Measurements from ENCODE around the gene NPM1. TPM values are rescaled to one million over a fixed set of nuclear protein-coding genes. Genes with fewer than 3 reads are reported as not detected.

Gene NPM1
- total RNA-seq, 1 donor from 2014 or later, result 1,016 TPM

- H3K4me3 Mint-ChIP-seq (ENCODE audit: unreplicated experiment), result no peak overlapping the region
- no peaks in the 10 kb centered on the region for H3K36me3 Mint-ChIP-seq (ENCODE audit: low read depth, unreplicated experiment)
- no peak for DNase-seq (ENCODE audit: low spot score)
- TF ChIP-seq CTCF (IDR thresholded peaks at IDR 0.05; ENCODE audit: unreplicated experiment), result no peak
- H3K4me1 Mint-ChIP-seq (ENCODE audit: unreplicated experiment), result no peaks in the 10 kb centered on the region
- no peak overlapping the region for H3K27ac Mint-ChIP-seq (ENCODE audit: unreplicated experiment)
- no peaks in the 10 kb centered on the region for H3K9me3 Mint-ChIP-seq (ENCODE audit: unreplicated experiment)
- H3K27me3 Mint-ChIP-seq (ENCODE audit: unreplicated experiment), result no peaks in the 10 kb centered on the region
Measured at GRCh38 chr5:171457208-171457981, 69.7 kb downstream of the NPM1 start.

GRCh38 chr5:171459839-171460238 lies 72.2 kb downstream of the NPM1 start:
- no peak for TF ChIP-seq CTCF (IDR thresholded peaks at IDR 0.05; ENCODE audit: unreplicated experiment)
- Mint-ChIP-seq H3K27ac (ENCODE audit: unreplicated experiment) (no peak overlapping the region), H3K9me3 (ENCODE audit: unreplicated experiment) (no peaks in the 10 kb centered on the region), H3K4me3 (ENCODE audit: unreplicated experiment) (no peak overlapping the region), H3K4me1 (ENCODE audit: unreplicated experiment) (no peaks in the 10 kb centered on the region), H3K27me3 (ENCODE audit: unreplicated experiment) (peaks cover 2% of the 10 kb centered on the region), H3K36me3 (ENCODE audit: low read depth, unreplicated experiment) (no peaks in the 10 kb centered on the region)
- no peak for DNase-seq (ENCODE audit: low spot score)

Small RNA genes within 50 kb of the gene (microRNA-seq; reads per million reads assigned to microRNA genes)
- gene MIR3912 (ENCODE audit: unreplicated experiment), result 0.97 reads per million, percentile 10 among the genes with 10 or more reads in this experiment

Other genes starting within 250 kb of the NPM1 start
- gene TLX3, start 78.6 kb upstream of the NPM1 start, total RNA-seq (ENCODE audit: unreplicated experiment), result 0.23 TPM
- 0.13 TPM for gene FGF18, start 31.8 kb downstream of the NPM1 start, total RNA-seq (ENCODE audit: unreplicated experiment)